NT2/D1 (cell line): ENCODE data around the gene SSTR1.

Source experiments
- SUZ12 ChIP-seq: IDR thresholded peaks from 2 replicates; pipeline ENCODE4 v1.6.1; 2011; ENCODE audit not compliant: insufficient read length, insufficient read depth; ENCODE audit errors: extremely low read depth
- ZNF274 ChIP-seq: IDR thresholded peaks from 2 replicates; pipeline ENCODE4 v1.6.1; 2011; ENCODE audit warnings: mild to moderate bottlenecking, low read depth, low read length

DNA sequence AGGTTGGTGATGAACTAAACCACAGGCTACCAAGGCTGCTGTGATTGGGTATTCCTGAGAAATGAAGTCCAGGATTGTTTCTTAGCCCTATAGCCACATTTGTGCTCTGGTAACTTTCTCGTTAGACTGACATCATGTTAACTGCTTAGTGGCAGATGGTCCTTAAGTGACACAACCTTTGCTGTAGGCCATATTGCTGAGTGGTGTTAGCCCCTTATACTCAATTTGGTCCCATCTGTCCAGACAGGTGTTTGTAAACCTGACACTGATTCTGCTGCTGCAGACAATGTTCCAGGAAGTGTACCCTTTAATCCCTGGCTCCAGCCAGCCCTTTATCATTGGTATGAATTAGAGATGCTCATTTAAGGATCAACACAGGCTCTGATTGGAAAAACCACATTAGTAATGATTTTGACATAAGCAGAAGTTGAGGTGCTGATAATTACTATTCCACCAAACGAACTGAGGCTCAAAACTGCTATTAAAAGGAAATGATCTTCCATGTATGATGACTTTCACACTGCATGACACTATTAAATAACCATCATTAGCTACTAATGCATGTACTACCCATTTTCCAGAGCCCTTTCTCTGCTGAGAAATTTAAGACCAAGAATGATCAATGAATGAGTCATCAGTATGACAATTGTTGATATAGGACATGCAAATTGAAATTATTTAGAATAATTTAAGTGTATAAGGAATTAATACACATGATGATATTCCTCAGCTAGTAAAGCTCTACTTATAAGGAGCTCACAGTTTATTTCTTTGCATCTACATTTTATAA lies 3.6 kb upstream of the SSTR1 start:
- TF ChIP-seq ZNF274 (no peak), SUZ12 (no peak)
